AG09319 (cell line): Measurements from ENCODE around the gene ACSL5.

ENCODE experiments used
- DNase-seq: peaks from one replicate; pipeline ENCODE4 v3.0.0-alpha.2; 2010; ENCODE audit warnings: low read depth; ENCODE audit errors: extremely low read depth
- TF ChIP-seq, protein P1 (sequence below): IDR thresholded peaks from 2 replicates; pipeline ENCODE4 v1.5.1; 2011; ENCODE audit warnings: low read depth, mild to moderate bottlenecking, inconsistent platforms, low read length, moderate library complexity

The ACSL5 gene, protein sequence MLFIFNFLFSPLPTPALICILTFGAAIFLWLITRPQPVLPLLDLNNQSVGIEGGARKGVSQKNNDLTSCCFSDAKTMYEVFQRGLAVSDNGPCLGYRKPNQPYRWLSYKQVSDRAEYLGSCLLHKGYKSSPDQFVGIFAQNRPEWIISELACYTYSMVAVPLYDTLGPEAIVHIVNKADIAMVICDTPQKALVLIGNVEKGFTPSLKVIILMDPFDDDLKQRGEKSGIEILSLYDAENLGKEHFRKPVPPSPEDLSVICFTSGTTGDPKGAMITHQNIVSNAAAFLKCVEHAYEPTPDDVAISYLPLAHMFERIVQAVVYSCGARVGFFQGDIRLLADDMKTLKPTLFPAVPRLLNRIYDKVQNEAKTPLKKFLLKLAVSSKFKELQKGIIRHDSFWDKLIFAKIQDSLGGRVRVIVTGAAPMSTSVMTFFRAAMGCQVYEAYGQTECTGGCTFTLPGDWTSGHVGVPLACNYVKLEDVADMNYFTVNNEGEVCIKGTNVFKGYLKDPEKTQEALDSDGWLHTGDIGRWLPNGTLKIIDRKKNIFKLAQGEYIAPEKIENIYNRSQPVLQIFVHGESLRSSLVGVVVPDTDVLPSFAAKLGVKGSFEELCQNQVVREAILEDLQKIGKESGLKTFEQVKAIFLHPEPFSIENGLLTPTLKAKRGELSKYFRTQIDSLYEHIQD

DNA sequence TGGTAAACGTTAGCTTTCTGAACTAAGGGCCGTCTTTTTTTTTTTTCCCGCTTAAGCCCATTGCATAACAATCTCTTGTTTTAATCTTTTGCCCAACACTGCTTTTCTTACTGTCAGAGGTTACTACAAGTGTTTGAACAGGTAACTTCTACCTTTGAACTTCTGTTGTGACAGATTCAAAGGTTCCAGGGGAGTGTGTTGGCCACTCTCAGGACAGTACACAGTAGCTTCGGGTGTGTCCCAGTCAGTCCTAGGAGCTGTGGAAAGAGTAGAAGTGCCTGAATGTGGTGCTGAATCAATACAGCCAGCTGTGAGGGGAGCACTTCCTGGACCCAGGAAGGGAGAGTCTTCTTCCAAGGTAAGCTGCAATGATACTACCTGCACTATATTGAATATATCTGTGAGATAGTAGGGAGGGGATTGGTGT is at the start of gene ACSL5:
Gene ACSL5 (plus strand): TSS at position 205 of the 427 bp plus-strand sequence. CDS start 20,831 bp downstream, outside the sequence.
- TF ChIP-seq, protein P1, sequence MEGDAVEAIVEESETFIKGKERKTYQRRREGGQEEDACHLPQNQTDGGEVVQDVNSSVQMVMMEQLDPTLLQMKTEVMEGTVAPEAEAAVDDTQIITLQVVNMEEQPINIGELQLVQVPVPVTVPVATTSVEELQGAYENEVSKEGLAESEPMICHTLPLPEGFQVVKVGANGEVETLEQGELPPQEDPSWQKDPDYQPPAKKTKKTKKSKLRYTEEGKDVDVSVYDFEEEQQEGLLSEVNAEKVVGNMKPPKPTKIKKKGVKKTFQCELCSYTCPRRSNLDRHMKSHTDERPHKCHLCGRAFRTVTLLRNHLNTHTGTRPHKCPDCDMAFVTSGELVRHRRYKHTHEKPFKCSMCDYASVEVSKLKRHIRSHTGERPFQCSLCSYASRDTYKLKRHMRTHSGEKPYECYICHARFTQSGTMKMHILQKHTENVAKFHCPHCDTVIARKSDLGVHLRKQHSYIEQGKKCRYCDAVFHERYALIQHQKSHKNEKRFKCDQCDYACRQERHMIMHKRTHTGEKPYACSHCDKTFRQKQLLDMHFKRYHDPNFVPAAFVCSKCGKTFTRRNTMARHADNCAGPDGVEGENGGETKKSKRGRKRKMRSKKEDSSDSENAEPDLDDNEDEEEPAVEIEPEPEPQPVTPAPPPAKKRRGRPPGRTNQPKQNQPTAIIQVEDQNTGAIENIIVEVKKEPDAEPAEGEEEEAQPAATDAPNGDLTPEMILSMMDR, result no peak
- DNase-seq, result no peak

- TF ChIP-seq, protein P1, result no peak
Measured at GRCh38 chr10:112327678-112328077, 46.2 kb upstream of the ACSL5 start.

DNA sequence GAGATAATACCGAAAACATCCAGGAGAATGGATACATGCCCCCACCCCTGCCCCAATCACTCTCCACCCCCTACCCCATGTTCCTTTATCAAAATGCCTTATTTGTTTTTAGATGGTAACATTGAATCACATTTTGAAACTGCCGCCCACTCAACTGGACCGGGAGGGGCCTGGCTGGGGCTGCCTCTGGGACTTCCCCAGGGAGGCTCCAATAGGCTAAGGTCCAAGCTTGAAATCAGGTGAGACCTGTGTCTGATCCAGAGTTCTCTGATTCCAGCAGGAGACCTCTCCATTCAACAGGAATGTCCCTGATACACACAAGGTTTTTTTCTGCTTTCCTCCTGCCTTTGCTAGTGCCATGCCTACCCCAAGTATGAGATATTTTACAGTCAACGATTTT is 43.8 kb upstream of the ACSL5 start:
- TF ChIP-seq, protein P1, result no peak
- DNase-seq, result no peak

More at GRCh38 chr10:112327678-112328077, 46.2 kb upstream of the ACSL5 start:
- DNase-seq, result no peak

- TF ChIP-seq, protein P1, result no peak
- DNase-seq, result no peak
Measured at GRCh38 chr10:112330607-112331160, 43.2 kb upstream of the ACSL5 start.

GRCh38 chr10:112332022-112332421 is 41.9 kb upstream of the ACSL5 start:
- DNase-seq, result no peak

DNA sequence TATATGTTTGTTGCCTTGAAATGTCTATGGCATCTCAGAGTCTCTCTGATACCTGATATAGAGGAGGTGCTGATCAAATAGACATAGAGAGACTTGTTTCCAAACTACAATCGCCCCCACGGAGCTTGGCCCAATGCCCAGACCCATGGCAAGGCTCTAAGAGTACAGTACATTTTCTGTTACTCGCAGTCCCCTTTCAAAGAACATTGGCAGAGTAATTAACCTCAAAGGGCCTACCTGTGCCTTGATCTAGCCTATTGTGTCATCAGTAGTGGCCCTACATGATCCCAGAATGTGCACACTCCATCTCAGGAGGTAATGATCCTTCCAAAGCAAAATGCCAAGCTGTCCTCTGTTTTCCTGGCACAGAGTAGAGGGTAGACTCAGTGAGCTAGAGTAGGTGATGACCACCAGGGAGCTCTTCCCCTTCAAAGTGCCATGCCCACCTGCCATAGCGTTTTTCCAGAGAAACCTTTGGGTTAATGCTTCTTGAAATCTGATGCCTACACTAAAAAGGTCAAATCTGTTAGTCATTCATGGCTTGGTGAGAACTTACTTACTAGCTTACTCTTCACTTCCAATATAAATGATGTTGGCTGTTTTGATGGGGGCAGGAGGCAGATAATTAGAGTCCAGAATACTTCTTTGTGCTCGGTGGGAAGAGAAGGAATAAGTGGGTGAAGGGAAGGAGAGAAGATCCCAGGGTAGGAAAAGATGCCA is 41.2 kb upstream of the ACSL5 start:
- DNase-seq, result no peak
- TF ChIP-seq, protein P1, result no peak

More at GRCh38 chr10:112332022-112332421, 41.9 kb upstream of the ACSL5 start:
- TF ChIP-seq, protein P1, result no peak
